Neuron (in vitro differentiated cells): Measurements from ENCODE around the gene LAMC3.
"Not testable (repeated sequence)": the region's sequence is repeated elsewhere in the genome, so short reads cannot be mapped to it uniquely, and the experiment has no call there.

Experiments
- H2AFZ ChIP-seq: one replicate; pipeline ENCODE4 v1.6.1; 2013; ENCODE audit warnings: low read depth, mild to moderate bottlenecking, inconsistent platforms, low read length, moderate library complexity
- H3K27me3 ChIP-seq: one replicate; pipeline ENCODE4 v1.6.1; 2013; ENCODE audit warnings: low read length; ENCODE audit not compliant: insufficient read depth
- H3K36me3 ChIP-seq: one replicate; pipeline ENCODE4 v1.6.1; 2013; ENCODE audit warnings: low read length; ENCODE audit not compliant: insufficient read depth
- H3K4me1 ChIP-seq: one replicate; pipeline ENCODE4 v1.6.1; 2013; ENCODE audit warnings: low read length; ENCODE audit not compliant: insufficient read depth
- H3K4me3 ChIP-seq: 2 replicates; pipeline ENCODE4 v1.5.1; 2013; ENCODE audit warnings: mild to moderate bottlenecking, low read length, moderate library complexity
- H3K9me3 ChIP-seq: one replicate; pipeline ENCODE4 v1.6.1; 2013; ENCODE audit warnings: low read length

The LAMC3 gene

GRCh38 chr9:131034268-131034667 is 25.3 kb downstream of the LAMC3 start:
- peaks cover 7% of the 10 kb centered on the region for H3K4me1 ChIP-seq
- H3K36me3 ChIP-seq = no peaks in the 10 kb centered on the region
- peaks cover 53% of the 10 kb centered on the region for H3K27me3 ChIP-seq
- no peak overlapping the region for H3K4me3 ChIP-seq
- no peak overlapping the region for H2AFZ ChIP-seq
- no peaks in the 10 kb centered on the region for H3K9me3 ChIP-seq

GRCh38 chr9:131034749-131035148 is 25.8 kb downstream of the LAMC3 start:
- H3K27me3 ChIP-seq = peaks cover 49% of the 10 kb centered on the region
- not testable (repeated sequence) for H2AFZ ChIP-seq, H3K4me1 ChIP-seq, H3K4me3 ChIP-seq, H3K36me3 ChIP-seq, H3K9me3 ChIP-seq

GRCh38 chr9:131035548-131035947 is 26.6 kb downstream of the LAMC3 start:
- Histone ChIP-seq H3K4me3 (no peak overlapping the region), H2AFZ (no peak overlapping the region), H3K36me3 (no peaks in the 10 kb centered on the region), H3K4me1 (peaks cover 7% of the 10 kb centered on the region), H3K27me3 (peaks cover 45% of the 10 kb centered on the region), H3K9me3 (no peaks in the 10 kb centered on the region)

DNA sequence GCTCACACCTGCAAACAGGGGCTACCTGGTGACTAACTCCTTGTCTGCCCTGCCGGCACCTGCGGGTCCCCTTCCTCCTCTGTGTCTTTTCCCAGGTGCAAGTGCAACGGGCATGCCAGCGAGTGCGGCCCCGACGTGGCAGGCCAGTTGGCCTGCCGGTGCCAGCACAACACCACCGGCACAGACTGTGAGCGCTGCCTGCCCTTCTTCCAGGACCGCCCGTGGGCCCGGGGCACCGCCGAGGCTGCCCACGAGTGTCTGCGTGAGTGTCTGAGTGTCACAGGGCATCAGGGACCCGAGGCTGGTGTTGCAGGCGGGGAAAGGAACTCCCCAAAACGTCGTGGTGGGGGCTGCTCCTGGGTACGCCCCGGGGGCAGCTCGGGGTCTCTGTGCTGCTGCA is 27.1 kb downstream of the LAMC3 start:
- H3K36me3 ChIP-seq = no peaks in the 10 kb centered on the region
- no peaks in the 10 kb centered on the region for H3K9me3 ChIP-seq
- H3K4me3 ChIP-seq = no peak overlapping the region
- peaks cover 41% of the 10 kb centered on the region for H3K27me3 ChIP-seq
- peaks cover 7% of the 10 kb centered on the region for H3K4me1 ChIP-seq
- H2AFZ ChIP-seq = no peak overlapping the region

- Histone ChIP-seq H3K9me3 (no peaks in the 10 kb centered on the region), H3K4me3 (no peak overlapping the region), H3K4me1 (peaks cover 3% of the 10 kb centered on the region), H3K27me3 (peaks cover 34% of the 10 kb centered on the region), H2AFZ (no peak overlapping the region), H3K36me3 (no peaks in the 10 kb centered on the region)
Measured at GRCh38 chr9:131036529-131037334, 27.8 kb downstream of the LAMC3 start.

GRCh38 chr9:131037335-131038255 is 28.6 kb downstream of the LAMC3 start:
- Histone ChIP-seq H3K9me3 (no peaks in the 10 kb centered on the region), H3K4me1 (peaks cover 3% of the 10 kb centered on the region), H3K4me3 (no peak overlapping the region), H3K27me3 (peaks cover 31% of the 10 kb centered on the region), H2AFZ (no peak overlapping the region), H3K36me3 (no peaks in the 10 kb centered on the region)

GRCh38 chr9:131038256-131039128 is 29.5 kb downstream of the LAMC3 start:
- no peak overlapping the region for H3K4me3 ChIP-seq
- no peaks in the 10 kb centered on the region for H3K9me3 ChIP-seq
- H3K4me1 ChIP-seq = peaks cover 3% of the 10 kb centered on the region
- H2AFZ ChIP-seq = no peak overlapping the region
- peaks cover 26% of the 10 kb centered on the region for H3K27me3 ChIP-seq
- H3K36me3 ChIP-seq = no peaks in the 10 kb centered on the region

DNA sequence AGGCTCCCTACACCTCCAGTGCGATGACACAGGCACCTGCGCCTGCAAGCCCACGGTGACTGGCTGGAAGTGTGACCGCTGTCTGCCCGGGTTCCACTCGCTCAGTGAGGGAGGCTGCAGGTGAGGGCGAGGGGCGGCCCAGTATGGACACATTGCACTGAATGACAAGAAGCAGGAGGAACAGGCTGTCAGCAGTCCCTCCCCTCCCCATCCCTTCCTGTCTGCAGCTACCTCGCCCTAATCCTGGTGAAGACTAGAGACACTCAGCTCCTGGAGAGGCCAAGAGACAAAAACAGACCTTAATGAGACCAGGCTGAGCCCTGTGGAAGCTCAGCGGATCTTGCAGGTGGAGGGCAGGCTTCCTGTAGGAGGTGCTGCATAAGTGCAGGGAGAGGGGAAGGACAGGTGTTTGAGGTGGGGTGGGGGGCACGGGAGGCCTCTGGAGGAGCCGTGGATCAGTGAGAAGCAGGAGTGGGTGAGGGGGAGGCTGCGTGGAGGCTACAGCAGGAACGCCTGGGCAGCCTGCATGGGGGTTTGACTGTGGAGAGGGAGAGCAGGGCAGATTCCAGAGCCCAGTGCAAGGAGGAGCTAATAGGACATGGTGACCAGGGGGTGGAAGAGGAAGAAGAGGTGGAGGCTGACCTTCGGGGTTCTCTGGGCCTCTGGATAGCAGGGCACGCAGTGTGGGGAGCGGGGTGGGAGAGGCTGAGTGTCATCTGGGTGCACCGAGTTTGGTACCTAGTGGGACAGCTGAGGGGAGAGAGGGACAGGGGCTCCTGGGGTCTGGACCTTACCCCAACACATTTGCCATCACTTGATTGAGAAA is 30.4 kb downstream of the LAMC3 start:
- peaks cover 26% of the 10 kb centered on the region for H3K27me3 ChIP-seq
- H3K4me1 ChIP-seq = peaks cover 3% of the 10 kb centered on the region
- no peaks in the 10 kb centered on the region for H3K9me3 ChIP-seq
- no peak overlapping the region for H2AFZ ChIP-seq
- no peak overlapping the region for H3K4me3 ChIP-seq
- H3K36me3 ChIP-seq = no peaks in the 10 kb centered on the region

- Histone ChIP-seq H2AFZ (no peak overlapping the region), H3K36me3 (no peaks in the 10 kb centered on the region), H3K4me1 (no peaks in the 10 kb centered on the region), H3K4me3 (no peak overlapping the region), H3K27me3 (peaks cover 7% of the 10 kb centered on the region), H3K9me3 (no peaks in the 10 kb centered on the region)
Measured at GRCh38 chr9:131042666-131043065, 33.7 kb downstream of the LAMC3 start.

GRCh38 chr9:131043087-131043486 is 34.1 kb downstream of the LAMC3 start:
- Histone ChIP-seq H3K4me1 (no peaks in the 10 kb centered on the region), H3K4me3 (no peak overlapping the region), H2AFZ (no peak overlapping the region), H3K27me3 (peaks cover 4% of the 10 kb centered on the region), H3K9me3 (no peaks in the 10 kb centered on the region), H3K36me3 (no peaks in the 10 kb centered on the region)

- Histone ChIP-seq H2AFZ (no peak overlapping the region), H3K27me3 (peaks cover 4% of the 10 kb centered on the region), H3K4me3 (no peak overlapping the region), H3K9me3 (no peaks in the 10 kb centered on the region), H3K36me3 (no peaks in the 10 kb centered on the region), H3K4me1 (no peaks in the 10 kb centered on the region)
Measured at GRCh38 chr9:131043646-131044045, 34.7 kb downstream of the LAMC3 start.
